ENCODE measurements around the gene GBF1. TPM values are rescaled to one million over a fixed set of nuclear protein-coding genes. Genes with fewer than 3 reads are reported as not detected.

Gene GBF1
- total and polyA plus RNA-seq, 4 donors, result 6.0 to 27.2 (median 15.2) TPM

GRCh38 chr10:102404361-102405107 lies 159.2 kb downstream of the GBF1 start:
- peaks cover 2 to 12% (median 7%) of the 10 kb centered on the region in 4 donors for H3K4me1 ChIP-seq (ENCODE audit: control insufficient read depth in 4 of 4, insufficient read depth in 4 of 4, low read length in 3 of 4)
- no peak overlapping the region for H3K9ac ChIP-seq (ENCODE audit: low read depth in 1 of 2, low read length in 2 of 2)
- H3K27ac ChIP-seq (ENCODE audit: low read depth in 1 of 2, low read length in 2 of 2), result no peak overlapping the region
- no peak for TF ChIP-seq JUND (IDR thresholded peaks at IDR 0.05)
- no peak for TF ChIP-seq TAF1 (conservative IDR thresholded peaks at IDR 0.05)
- no peak for TF ChIP-seq RAD21 (IDR thresholded peaks at IDR 0.05)
- TF ChIP-seq HNF4A (conservative IDR thresholded peaks at IDR 0.05), result no peak
- no peak for TF ChIP-seq HNF4G (IDR thresholded peaks at IDR 0.05)
- TF ChIP-seq REST (IDR thresholded peaks at IDR 0.05), result no peak
- no peak for TF ChIP-seq MAX (IDR thresholded peaks at IDR 0.05)
- TF ChIP-seq FOXA1 (IDR thresholded peaks at IDR 0.05), result no peak
- no peak for TF ChIP-seq NR2F2 (IDR thresholded peaks at IDR 0.05)
- no peak for TF ChIP-seq ZBTB33 (IDR thresholded peaks at IDR 0.05)
- no peak for TF ChIP-seq GABPA (IDR thresholded peaks at IDR 0.05 in 1 of 2, conservative IDR thresholded peaks at IDR 0.05 in 1 of 2)
- no peak for TF ChIP-seq CTCF (IDR thresholded peaks at IDR 0.05; ENCODE audit: low read depth, low read length, missing input control)
- TF ChIP-seq FOXA2 (IDR thresholded peaks at IDR 0.05), result no peak
- no peak for TF ChIP-seq SP1 (IDR thresholded peaks at IDR 0.05)
- no peak for TF ChIP-seq RXRA (IDR thresholded peaks at IDR 0.05)
- TF ChIP-seq EGR1 (IDR thresholded peaks at IDR 0.05; ENCODE audit: low read depth in 2 of 2), result no peak
- TF ChIP-seq YY1 (IDR thresholded peaks at IDR 0.05), result no peak
- no peak for TF ChIP-seq ATF3 (IDR thresholded peaks at IDR 0.05)
- H3K9me3 ChIP-seq (ENCODE audit: control insufficient read depth in 4 of 4, low read length in 3 of 4), result no peaks in the 10 kb centered on the region
- H3K4me3 ChIP-seq (ENCODE audit: low read depth in 1 of 3, low read length in 3 of 3), result no peak overlapping the region
- no peak for DNase-seq (ENCODE audit: low spot score)
- WGBS, result 92% methylated on average over 17 of the region's 17 CpGs
- peaks cover 0 to 18% (median 2%) of the 10 kb centered on the region in 4 donors for H3K36me3 ChIP-seq (ENCODE audit: control insufficient read depth in 4 of 4, insufficient read depth in 3 of 4, low read depth in 1 of 4, low read length in 3 of 4)
- H3K27me3 ChIP-seq (ENCODE audit: control insufficient read depth in 4 of 4, insufficient read depth in 4 of 4, low read length in 3 of 4), result peaks cover 0 to 8% (median 0%) of the 10 kb centered on the region in 4 donors
